GM23248 (cell line): Measurements from ENCODE around the gene LYPD6B.

Experiments used
- EZH2 ChIP-seq: fragments of 200-600 bp; sonication (generic); IDR thresholded peaks from 2 replicates; pipeline ENCODE4 v1.6.1; 2018; ENCODE audit warnings: antibody characterized with exemption, mild to moderate bottlenecking; ENCODE audit not compliant: insufficient read depth, poor library complexity, severe bottlenecking
- EZH2phosphoT487 ChIP-seq: fragments of 200-600 bp; sonication (generic); IDR thresholded peaks from 2 replicates; pipeline ENCODE4 v1.6.1; 2018; ENCODE audit warnings: antibody characterized with exemption, moderate library complexity, mild to moderate bottlenecking, low read depth; ENCODE audit not compliant: insufficient read depth

GRCh38 chr2:149000158-149000938 is 38.2 kb upstream of the LYPD6B start:
- TF ChIP-seq EZH2, result no peak
- TF ChIP-seq EZH2phosphoT487, result no peak
